SK-N-MC (cell line): Measurements from ENCODE around the gene SLC24A1.

Experiments used
- FOXP2 ChIP-seq: optimal IDR thresholded peaks from 2 replicates; pipeline ENCODE3; 2011; ENCODE audit warnings: mild to moderate bottlenecking, moderate library complexity; ENCODE audit not compliant: insufficient read depth; ENCODE audit errors: extremely low read length, control extremely low read depth
- POLR2AphosphoS5 ChIP-seq: IDR thresholded peaks from 2 replicates; pipeline ENCODE4 v1.6.1; 2012; ENCODE audit warnings: mild to moderate bottlenecking, low read depth, low read length, borderline replicate concordance

DNA sequence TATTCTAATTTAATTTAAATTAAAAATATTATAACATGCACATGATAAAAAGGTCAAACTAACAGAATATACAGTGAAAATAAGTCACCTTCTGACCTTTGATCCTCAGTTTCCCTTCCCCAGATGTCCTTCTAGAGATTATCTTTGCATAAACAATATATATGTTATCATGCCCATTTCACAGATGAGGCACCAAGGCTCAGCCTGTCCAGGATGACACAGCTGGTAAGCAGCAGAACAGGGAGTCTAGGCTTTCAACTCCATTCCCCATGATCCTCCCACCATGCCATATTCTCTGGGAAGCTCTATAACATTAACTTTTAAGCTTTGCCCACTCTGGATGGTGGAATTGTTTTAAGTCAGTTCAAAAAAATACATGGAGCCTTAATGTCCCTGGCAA is 1.4 kb downstream of the SLC24A1 start:
- no peak for TF ChIP-seq FOXP2
- no peak for TF ChIP-seq POLR2AphosphoS5
